ENCODE measurements around the gene GRK5. TPM values are rescaled to one million over a fixed set of nuclear protein-coding genes. Genes with fewer than 3 reads are reported as not detected.

The GRK5 gene
- total RNA-seq, 2 donors from 2014 or later, result 85.3 to 90.2 TPM

- Histone ChIP-seq H3K27ac (no peak overlapping the region), H3K36me3 (no peaks in the 10 kb centered on the region), H3K4me3 (no peak overlapping the region), H3K9me3 (no peaks in the 10 kb centered on the region), H3K27me3 (replicated peaks; ENCODE audit: insufficient read depth) (no peaks in the 10 kb centered on the region), H3K4me1 (ENCODE audit: control insufficient read depth in 1 of 2, low read depth in 2 of 2) (peaks cover 0 to 11% of the 10 kb centered on the region in 2 donors)
- ATAC-seq (ENCODE audit: insufficient number of reproducible peaks, low FRiP score, low read depth), result no peak
- TF ChIP-seq CTCF (IDR thresholded peaks at IDR 0.05), result no peak
- no peak for DNase-seq (ENCODE audit: low spot score)
Measured at GRCh38 chr10:119470920-119471702, 263.7 kb downstream of the GRK5 start.

GRCh38 chr10:119473771-119474170, 266.4 kb downstream of the GRK5 start:
- Histone ChIP-seq H3K9me3 (no peaks in the 10 kb centered on the region), H3K27ac (no peak overlapping the region), H3K4me3 (no peak overlapping the region), H3K36me3 (no peaks in the 10 kb centered on the region), H3K4me1 (ENCODE audit: control insufficient read depth in 1 of 2, low read depth in 2 of 2) (peaks cover 0 to 15% of the 10 kb centered on the region in 2 donors), H3K27me3 (replicated peaks; ENCODE audit: insufficient read depth) (no peaks in the 10 kb centered on the region)
- TF ChIP-seq CTCF (IDR thresholded peaks at IDR 0.05), result no peak
- ATAC-seq (ENCODE audit: insufficient number of reproducible peaks, low FRiP score, low read depth) (no peak), DNase-seq (ENCODE audit: low spot score) (no peak)

GRCh38 chr10:119474606-119475005, 267.2 kb downstream of the GRK5 start:
- ATAC-seq (ENCODE audit: insufficient number of reproducible peaks, low FRiP score, low read depth) (no peak), DNase-seq (ENCODE audit: low spot score) (no peak)
- no peak for TF ChIP-seq CTCF (IDR thresholded peaks at IDR 0.05)
- Histone ChIP-seq H3K27me3 (replicated peaks; ENCODE audit: insufficient read depth) (no peaks in the 10 kb centered on the region), H3K27ac (no peak overlapping the region), H3K4me1 (ENCODE audit: control insufficient read depth in 1 of 2, low read depth in 2 of 2) (peaks cover 0 to 21% of the 10 kb centered on the region in 2 donors), H3K36me3 (no peaks in the 10 kb centered on the region), H3K4me3 (no peak overlapping the region), H3K9me3 (no peaks in the 10 kb centered on the region)

- Histone ChIP-seq H3K4me3 (no peak overlapping the region), H3K36me3 (no peaks in the 10 kb centered on the region), H3K9me3 (no peaks in the 10 kb centered on the region), H3K27me3 (replicated peaks; ENCODE audit: insufficient read depth) (no peaks in the 10 kb centered on the region), H3K4me1 (ENCODE audit: control insufficient read depth in 1 of 2, low read depth in 2 of 2) (peaks cover 0 to 26% of the 10 kb centered on the region in 2 donors), H3K27ac (no peak overlapping the region)
- no peak for TF ChIP-seq CTCF (IDR thresholded peaks at IDR 0.05)
- no peak for DNase-seq (ENCODE audit: low spot score)
- no peak for ATAC-seq (ENCODE audit: insufficient number of reproducible peaks, low FRiP score, low read depth)
Measured at GRCh38 chr10:119477444-119477843, 270.1 kb downstream of the GRK5 start.

GRCh38 chr10:119478111-119478802, 270.9 kb downstream of the GRK5 start:
- no peak for ATAC-seq (ENCODE audit: insufficient number of reproducible peaks, low FRiP score, low read depth)
- no peak for TF ChIP-seq CTCF (IDR thresholded peaks at IDR 0.05)
- Histone ChIP-seq H3K27ac (no peak overlapping the region), H3K4me3 (no peak overlapping the region), H3K4me1 (ENCODE audit: control insufficient read depth in 1 of 2, low read depth in 2 of 2) (peaks cover 0 to 26% of the 10 kb centered on the region in 2 donors), H3K36me3 (no peaks in the 10 kb centered on the region), H3K27me3 (replicated peaks; ENCODE audit: insufficient read depth) (no peaks in the 10 kb centered on the region), H3K9me3 (no peaks in the 10 kb centered on the region)
- no peak for DNase-seq (ENCODE audit: low spot score)
